Measurements from ENCODE around the gene CCSER2.

The CCSER2 gene

DNA sequence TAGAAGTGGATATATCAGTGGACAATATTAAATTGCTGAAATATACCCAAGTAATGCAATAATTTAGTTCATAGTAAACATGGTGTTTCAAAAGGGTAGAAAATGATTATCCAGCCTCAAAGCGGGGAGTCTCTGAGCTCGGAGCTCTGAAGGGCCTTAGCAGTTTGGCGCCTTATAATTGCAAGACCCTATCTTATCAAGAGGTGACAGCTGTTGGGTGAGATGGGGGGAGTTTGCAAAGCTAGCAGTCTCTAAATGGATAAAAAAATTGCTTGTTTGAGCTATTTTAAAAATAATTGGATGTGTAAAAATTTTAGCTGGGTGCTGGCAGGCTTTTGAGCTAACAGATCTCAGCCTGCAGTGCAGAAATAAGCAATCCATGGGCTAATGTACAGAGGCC, 219.2 kb downstream of the CCSER2 start:
- DNase-seq: no peak
- no peak for ATAC-seq

DNA sequence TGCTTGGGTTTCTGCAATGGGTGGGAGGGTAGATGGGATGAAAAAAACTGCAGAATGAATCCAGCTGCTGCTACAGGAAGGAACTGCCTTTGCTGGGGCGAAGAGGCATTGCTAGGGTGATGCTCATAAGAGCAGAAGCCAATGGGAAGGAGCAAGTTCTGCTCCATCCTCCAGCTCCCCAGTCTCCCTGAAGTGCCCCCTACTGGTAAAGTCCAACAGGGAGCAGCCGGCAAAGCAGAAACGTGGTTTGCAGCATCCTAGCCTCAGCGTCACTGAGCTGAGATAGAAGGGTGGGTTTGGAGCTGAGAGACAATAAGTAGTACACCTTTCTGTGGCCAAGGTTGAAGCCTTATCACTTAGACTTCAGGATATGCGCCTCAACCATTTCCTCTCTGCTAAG, 220.5 kb downstream of the CCSER2 start:
- ATAC-seq (no peak), DNase-seq (no peak)

DNA sequence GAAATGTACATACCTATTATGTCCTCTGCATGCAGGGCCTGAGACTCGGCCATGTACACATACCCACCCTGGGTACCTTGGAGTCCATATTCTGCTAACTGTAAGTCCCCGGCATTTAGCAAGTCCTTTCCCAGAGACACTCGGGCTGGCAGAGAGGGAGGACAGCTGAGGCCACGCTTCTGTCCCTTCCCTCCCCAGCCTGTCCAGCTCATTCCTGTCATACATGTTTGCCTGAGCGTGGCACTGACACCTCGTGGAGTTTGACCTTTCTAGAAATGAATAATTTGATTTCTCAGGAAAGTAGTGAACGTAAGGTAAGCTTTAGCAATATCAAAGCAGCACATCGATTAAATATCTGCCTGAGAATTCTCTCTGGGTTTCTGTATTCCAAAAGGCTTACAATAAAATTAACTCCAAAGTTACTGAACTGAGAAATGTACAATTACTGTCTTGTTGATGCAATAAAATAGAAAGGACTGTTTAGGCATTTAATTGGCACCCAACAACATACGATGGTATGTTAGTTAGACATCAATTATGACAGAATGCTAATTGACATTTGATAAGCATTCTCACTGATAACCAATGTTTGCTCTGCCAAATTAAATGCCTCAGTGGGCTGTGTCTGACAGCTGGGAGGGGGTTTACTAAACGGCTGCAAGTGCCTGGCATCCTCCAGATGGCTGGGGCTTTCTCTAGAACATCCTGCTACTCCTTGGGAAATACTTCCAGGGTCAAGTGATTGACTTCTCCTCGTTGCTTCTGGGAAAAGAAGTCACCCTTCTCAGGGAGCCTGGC, 221.2 kb downstream of the CCSER2 start:
- no peak for DNase-seq

DNA sequence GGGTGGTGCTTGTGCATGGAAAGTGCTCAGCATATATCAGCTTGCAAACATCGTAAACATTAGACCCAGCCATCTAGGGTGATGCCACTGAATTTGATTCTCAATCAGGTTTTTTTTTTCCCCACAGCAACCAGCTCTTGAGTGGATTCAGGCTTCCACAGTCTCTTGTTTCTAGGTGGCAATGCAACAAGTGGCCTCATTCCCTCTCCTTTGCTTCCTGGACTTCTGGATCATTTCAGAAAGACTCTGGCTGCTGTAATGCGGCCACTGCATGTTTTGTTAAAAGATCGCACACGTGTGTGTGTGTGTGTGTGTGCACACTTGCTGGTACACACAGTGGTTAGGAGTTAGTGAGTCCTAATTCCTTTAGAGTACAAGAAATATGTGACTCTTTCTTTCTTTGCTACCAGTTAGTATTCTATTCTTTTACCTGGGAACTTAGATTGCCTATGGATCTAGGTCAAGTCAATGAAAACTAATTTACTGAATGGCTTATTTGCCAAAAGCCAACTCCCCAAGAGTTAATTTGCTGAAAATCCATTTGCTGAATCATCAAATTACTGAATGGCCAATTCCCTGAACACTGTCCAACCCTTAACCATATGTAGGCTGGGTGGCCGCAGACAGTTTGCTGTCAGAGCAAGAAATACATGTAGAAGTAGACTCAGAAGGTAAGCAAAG, 222.5 kb downstream of the CCSER2 start:
- ATAC-seq (no peak), DNase-seq (no peak)

More for the DNA sequence above, 221.2 kb downstream of the CCSER2 start:
- no peak for ATAC-seq

DNA sequence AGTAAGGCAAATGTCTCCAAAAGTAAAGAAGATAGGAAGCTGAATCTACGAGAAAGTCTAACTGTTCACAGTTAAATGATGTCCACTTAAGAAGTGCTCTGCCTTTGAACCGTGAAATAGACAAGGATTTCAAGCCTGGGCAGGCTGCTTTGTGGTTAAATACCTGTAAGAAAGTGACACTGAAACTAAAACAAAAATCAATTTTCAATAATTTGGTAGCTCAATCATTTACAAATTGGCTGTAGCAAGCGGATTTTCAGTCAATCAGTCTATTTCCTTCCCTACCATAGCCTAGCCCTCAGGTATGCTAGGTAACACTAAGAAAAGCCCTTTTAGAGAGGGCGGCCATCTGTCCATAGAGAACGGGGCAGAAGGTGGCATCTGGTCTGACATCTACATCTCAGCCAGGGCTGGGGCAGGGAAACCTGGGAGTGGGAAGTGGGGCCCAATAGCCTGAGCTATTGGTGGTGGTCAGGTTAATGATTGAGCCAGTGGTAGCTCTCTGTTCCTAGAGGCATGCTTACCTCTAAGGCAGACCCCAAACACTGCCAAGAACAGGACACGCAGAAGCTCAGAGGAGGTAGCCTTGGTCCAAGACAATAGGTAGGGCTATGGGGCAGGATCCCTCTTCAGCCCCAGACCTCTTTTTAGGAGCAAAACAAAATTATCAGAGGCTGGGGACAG, 223.2 kb downstream of the CCSER2 start:
- ATAC-seq: no peak
- no peak for DNase-seq

DNA sequence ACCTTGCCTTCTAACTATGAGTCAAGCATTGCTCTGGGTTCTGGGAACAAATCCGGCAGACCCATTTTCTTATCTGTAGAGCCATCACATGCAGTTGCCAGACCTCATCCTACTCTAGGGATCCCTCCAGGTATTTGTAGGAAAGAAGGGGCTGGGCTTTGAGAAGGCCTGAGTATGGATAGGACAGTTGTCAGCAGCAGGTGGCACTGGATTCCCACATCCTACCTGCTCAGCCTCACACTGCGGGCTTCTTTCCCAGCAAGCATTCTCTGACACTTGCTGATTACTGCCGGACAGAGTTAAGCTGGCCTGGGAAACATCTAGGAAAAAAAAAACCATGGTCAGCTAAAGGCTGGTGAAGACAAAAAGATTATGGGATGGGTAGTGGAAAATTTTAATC, 224.1 kb downstream of the CCSER2 start:
- no peak for DNase-seq
- ATAC-seq: no peak

DNA sequence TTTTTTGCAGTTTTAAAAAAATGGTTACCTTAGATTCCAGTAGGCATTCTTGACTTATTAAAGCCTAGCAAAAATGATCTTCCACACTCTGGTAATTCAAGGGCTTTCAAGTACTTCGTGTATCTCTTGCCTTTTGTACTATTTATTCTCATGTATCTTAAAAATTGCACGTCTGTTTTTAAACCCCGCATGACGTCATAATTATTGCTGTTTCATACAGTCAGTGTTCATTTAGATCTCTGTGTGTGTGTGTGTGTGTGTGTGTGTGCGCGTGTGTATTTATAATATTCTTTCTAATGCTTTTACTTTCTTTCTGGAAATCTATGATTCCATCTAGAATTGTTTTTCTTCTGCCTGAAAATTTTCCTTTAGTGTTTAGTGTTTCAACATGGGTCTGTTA, 234.2 kb downstream of the CCSER2 start:
- ATAC-seq: no peak
- no peak for DNase-seq

DNA sequence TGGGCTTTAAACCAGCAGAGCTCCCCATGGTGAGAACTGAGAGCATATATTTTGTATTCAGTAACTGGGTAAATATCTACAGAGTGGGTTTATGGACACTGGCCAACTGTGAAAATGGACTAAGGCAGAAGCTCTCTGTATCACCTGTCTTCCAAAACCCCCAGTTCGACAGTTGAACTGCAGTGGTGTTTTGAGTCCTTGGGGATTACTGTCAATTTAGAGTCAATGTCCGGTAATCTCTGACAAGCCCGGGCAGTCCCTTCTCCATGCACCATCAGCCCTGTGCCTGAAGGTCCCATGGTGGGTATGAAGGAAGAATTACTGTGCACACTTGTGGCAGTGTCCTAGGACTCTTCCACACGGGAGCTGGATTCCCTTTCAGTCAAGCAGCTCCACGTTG, 235.0 kb downstream of the CCSER2 start:
- DNase-seq (no peak), ATAC-seq (no peak)

DNA sequence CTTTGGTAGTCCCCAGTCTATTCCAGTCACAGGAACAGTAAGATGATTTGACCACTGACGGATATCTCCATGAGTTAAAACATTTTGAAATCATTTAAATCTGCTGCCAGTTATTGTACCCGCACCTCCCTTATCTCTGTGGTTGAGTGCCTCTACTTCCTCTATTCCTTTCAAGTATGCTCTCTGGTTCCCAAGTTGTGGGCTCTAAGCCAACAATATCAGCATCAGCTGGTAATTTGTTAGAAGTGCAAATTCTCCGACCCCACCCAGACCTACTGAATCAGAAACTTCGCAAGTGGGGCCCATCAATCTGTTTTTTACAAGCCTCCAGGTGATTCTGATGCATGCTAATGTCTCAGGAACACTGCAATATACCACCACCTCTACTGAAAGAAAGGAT, 235.5 kb downstream of the CCSER2 start:
- ATAC-seq (no peak), DNase-seq (no peak)

DNA sequence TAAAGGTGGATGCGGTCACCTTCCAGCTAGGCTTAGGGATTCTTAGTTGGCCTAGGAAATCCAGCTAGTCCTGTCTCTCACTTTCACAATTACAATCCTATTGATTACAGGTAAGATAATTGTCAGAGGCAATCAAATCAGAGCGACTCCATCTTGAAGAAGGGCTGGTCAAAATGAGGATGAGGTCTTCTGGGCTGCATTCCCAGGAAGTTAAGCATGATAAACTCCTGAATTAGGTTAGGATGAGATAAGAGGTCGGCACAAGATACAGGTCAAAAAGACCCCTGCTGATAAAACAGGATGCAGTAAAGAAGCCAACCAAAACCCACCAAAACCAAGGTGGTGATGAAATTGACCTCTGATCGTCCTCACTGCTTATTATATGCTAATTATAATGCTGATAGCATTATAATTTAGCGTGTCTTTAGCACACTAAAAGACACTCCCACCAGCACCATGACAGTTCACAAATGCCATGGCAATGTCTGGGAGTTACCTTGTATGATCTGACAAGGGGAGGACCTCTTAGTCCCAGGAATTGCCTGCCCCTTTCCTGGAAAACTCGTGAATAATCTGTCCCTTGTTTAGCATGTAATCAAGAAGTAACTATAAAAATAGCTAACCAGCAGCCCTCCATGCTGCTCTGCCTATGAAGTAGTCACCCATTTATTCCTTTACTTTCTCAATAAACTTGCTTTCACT, 237.6 kb downstream of the CCSER2 start:
- ATAC-seq (no peak), DNase-seq (no peak)

DNA sequence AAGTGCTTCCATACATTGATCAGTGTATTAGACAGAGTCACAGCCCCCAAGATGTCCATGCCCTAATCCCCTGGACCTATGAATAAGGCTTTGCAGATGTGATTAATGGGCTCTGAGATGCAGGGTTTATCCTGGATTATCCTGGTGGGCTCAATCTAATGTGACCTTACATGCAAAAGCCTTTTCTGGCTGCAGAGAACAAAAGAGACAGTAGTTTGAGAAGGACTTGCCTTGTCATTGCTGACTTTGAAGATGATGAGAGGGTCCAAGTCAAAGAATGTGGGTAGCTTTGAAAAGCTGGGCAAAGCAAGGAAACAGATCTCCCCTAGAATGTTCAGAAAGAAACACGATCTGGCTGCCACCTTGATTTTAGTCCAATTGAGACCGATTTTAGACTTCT, 238.7 kb downstream of the CCSER2 start:
- ATAC-seq (no peak), DNase-seq (no peak)

All from stimulated activated naive CD8-positive, alpha-beta T cell treated with anti-CD3 and anti-CD28 coated beads, Interleukin-15, Interleukin-2, amounts not matched to agents 100 U/mL and 50 U/mL, for 24 hours (primary cell).